Gastrocnemius medialis (tissue), 4 donors: ENCODE measurements around the gene GPALPP1. TPM values are rescaled to one million over a fixed set of nuclear protein-coding genes. Genes with fewer than 3 reads are reported as not detected.
A peak's percentile ranks its signal among the peaks of the same experiment; 100 is the strongest.
"Not testable (repeated sequence)": the region's sequence is repeated elsewhere in the genome, so short reads cannot be mapped to it uniquely, and the experiment has no call there.

ENCODE experiments used
- ATAC-seq, 2 donors: fragments of 150-250 bp; one replicate each; pipeline ENCODE4 v1.9.1; 2016
- DNase-seq, 2 donors: peaks; one replicate each; pipeline ENCODE4 v3.0.0-alpha.2; 2019
- H3K27ac ChIP-seq, 4 donors: fragments of 200-600 bp; sonication (generic); 1 replicate in 1 of 4; 2 replicates in 3 of 4; pipeline ENCODE4 v1.5.1; 2016 to 2018; ENCODE audit warnings: mild to moderate bottlenecking in 2 of 4, moderate library complexity in 1 of 4
- H3K27me3 ChIP-seq, 3 donors: fragments of 200-600 bp; sonication (generic) in 2 of 3; 1 replicate in 1 of 3; 2 replicates in 2 of 3; pipeline versions ENCODE4 v1.5.1 to v1.6.0; 2016 to 2019; ENCODE audit warnings: mild to moderate bottlenecking in 1 of 3, moderate library complexity in 1 of 3
- H3K36me3 ChIP-seq, 2 donors: fragments of 200-600 bp; sonication (generic) in 1 of 2; one replicate each; pipeline ENCODE4 v1.5.1; 2017 to 2018
- H3K4me1 ChIP-seq, 2 donors: fragments of 200-600 bp; sonication (generic) in 1 of 2; one replicate each; pipeline ENCODE4 v1.5.1; 2016 to 2017; ENCODE audit warnings: mild to moderate bottlenecking in 2 of 2
- H3K4me3 ChIP-seq, 4 donors: fragments of 200-600 bp; sonication (generic) in 3 of 4; 1 replicate in 1 of 4; 2 replicates in 3 of 4; pipeline ENCODE4 v1.5.1; 2016 to 2019; ENCODE audit warnings: mild to moderate bottlenecking in 2 of 4
- H3K9me3 ChIP-seq, 3 donors: fragments of 200-600 bp; sonication (generic) in 2 of 3; 1 replicate in 1 of 3; 2 replicates in 2 of 3; pipeline ENCODE4 v1.5.1; 2016 to 2019
- CTCF ChIP-seq, 5 experiments: fragments of 450-650 bp in 3 of 5; fragments of 200-600 bp in 2 of 5; sonication (generic) in 2 of 5; IDR thresholded peaks in 4 of 5; conservative IDR thresholded peaks in 1 of 5; 1 replicate in 4 of 5; 2 replicates in 1 of 5; pipeline ENCODE4 v1.5.1; 2016 to 2019; ENCODE audit warnings: antibody characterized with exemption in 5 of 5, mild to moderate bottlenecking in 3 of 5, moderate library complexity in 3 of 5
- POLR2A ChIP-seq, 2 donors: fragments of 450-650 bp; IDR thresholded peaks; one replicate each; pipeline ENCODE4 v1.6.1; 2017; ENCODE audit warnings: antibody characterized with exemption in 2 of 2, mild to moderate bottlenecking in 2 of 2, moderate library complexity in 2 of 2
- in situ Hi-C, 4 donors: fragments of 200-750 bp; cut with MboI; loops; one replicate each; pipeline versions ENCODE4 v1.15.0 to v1.8.0; 2017; ENCODE audit warnings: low sequenced_read_pairs in 4 of 4
- intact Hi-C: fragments of 100-400 bp; cut with DNase I; formaldehyde crosslinking; loops from one replicate; pipeline ENCODE4 v1.15.1; 2023; ENCODE audit warnings: low total_unique reads
- total RNA-seq, 4 donors: library from RNA; depleted of rRNA; stranded (reverse); fragments of >200 nt; gene quantifications; one replicate each; pipeline versions ENCODE4 v1.1.0 to v1.2.3, GENCODE V29; 2016

GPALPP1 gene
- total RNA-seq = 10 to 100 TPM in 2 of 4 donors, 1 to 10 TPM in 2; 6.4 to 16.2 (median 9.6) TPM

- no peaks in the 10 kb centered on the region for H3K27me3 ChIP-seq
- H3K4me3 ChIP-seq = peak within 1 kb of the TSS; percentile 89 to 99 (median 94)
- peak within 1 kb of the TSS; percentile 93 to 99 (median 94) for H3K27ac ChIP-seq
- peaks cover 0 to 6% of the 10 kb centered on the region in 2 donors for H3K36me3 ChIP-seq
- H3K9me3 ChIP-seq = no peaks in the 10 kb centered on the region
- DNase-seq = peak; percentile 92 to 94
- peaks cover 33 to 34% of the 10 kb centered on the region in 2 donors for H3K4me1 ChIP-seq
- ATAC-seq = peak; percentile 99
- intact Hi-C loops = no loop called here
- TF ChIP-seq POLR2A (IDR thresholded peaks at IDR 0.05) = peak; percentile 80 to 81
- TF ChIP-seq CTCF (IDR thresholded peaks at IDR 0.05 in 4 of 5, conservative IDR thresholded peaks at IDR 0.05 in 1 of 5) = peak in 3 of 5 experiments; percentile 15 to 31 (median 18)
- in situ Hi-C loops = loop anchor here in 3 of 4 donors (25.0 kb wide), 1 partner anchor 1077 kb away; no protein-coding TSS in a partner anchor
Measured at GRCh38 chr13:44989071-44989889, at the start of gene GPALPP1, which contains the start of gene NUFIP1. Gene GPALPP1 (plus strand): TSS chr13:44989538. CDS start chr13:44989655, 117 bp downstream. Gene NUFIP1 (minus strand): TSS chr13:44989471. CDS start chr13:44989436, 35 bp downstream.

GRCh38 chr13:44943411-44943810 lies 45.9 kb upstream of the GPALPP1 start:
- H3K36me3 ChIP-seq, H3K4me1 ChIP-seq, H3K9me3 ChIP-seq, intact Hi-C loops, DNase-seq, in situ Hi-C loops, H3K27ac ChIP-seq, H3K27me3 ChIP-seq, ATAC-seq, H3K4me3 ChIP-seq: not testable (repeated sequence)

GRCh38 chr13:44951184-44951583 lies 38.2 kb upstream of the GPALPP1 start:
- no peak for ATAC-seq
- in situ Hi-C loops (loop anchor here in 3 of 4 donors (25.0 kb wide), 2 partner anchors 364 to 464 kb away; partner anchors contain the start of gene TSC22D1 (in 2 of the 3)), intact Hi-C loops (no loop called here)
- DNase-seq = no peak
- no peak overlapping the region for H3K4me3 ChIP-seq
- peaks cover 25 to 26% of the 10 kb centered on the region in 2 donors for H3K4me1 ChIP-seq
- peak overlapping the region; percentile 56 to 66 (median 59) for H3K27ac ChIP-seq
- TF ChIP-seq POLR2A (IDR thresholded peaks at IDR 0.05) = no peak
- no peak for TF ChIP-seq CTCF (IDR thresholded peaks at IDR 0.05 in 4 of 5, conservative IDR thresholded peaks at IDR 0.05 in 1 of 5)
- H3K27me3 ChIP-seq = no peaks in the 10 kb centered on the region
- no peaks in the 10 kb centered on the region for H3K9me3 ChIP-seq
- H3K36me3 ChIP-seq = no peaks in the 10 kb centered on the region

- Histone ChIP-seq H3K4me3 (no peak overlapping the region), H3K27me3 (no peaks in the 10 kb centered on the region), H3K27ac (no peak overlapping the region), H3K36me3 (no peaks in the 10 kb centered on the region), H3K4me1 (peaks cover 25 to 26% of the 10 kb centered on the region in 2 donors), H3K9me3 (no peaks in the 10 kb centered on the region)
- ATAC-seq (no peak), DNase-seq (no peak)
- in situ Hi-C loops (loop anchor here in 3 of 4 donors (25.0 kb wide), 2 partner anchors 365 to 465 kb away; partner anchors contain the start of gene TSC22D1 (in 2 of the 3)), intact Hi-C loops (no loop called here)
- TF ChIP-seq CTCF (IDR thresholded peaks at IDR 0.05 in 4 of 5, conservative IDR thresholded peaks at IDR 0.05 in 1 of 5) (no peak), POLR2A (IDR thresholded peaks at IDR 0.05) (no peak)
Measured at GRCh38 chr13:44952671-44953070, 36.7 kb upstream of the GPALPP1 start.

GRCh38 chr13:44954224-44954623 lies 35.1 kb upstream of the GPALPP1 start:
- H3K36me3 ChIP-seq = peaks cover 0 to 6% of the 10 kb centered on the region in 2 donors
- intact Hi-C loops (no loop called here), in situ Hi-C loops (loop anchor here in 3 of 4 donors (25.0 kb wide), 2 partner anchors 367 to 467 kb away; partner anchors contain the start of gene TSC22D1 (in 2 of the 3))
- H3K4me1 ChIP-seq = peaks cover 25 to 26% of the 10 kb centered on the region in 2 donors
- no peak overlapping the region for H3K4me3 ChIP-seq
- DNase-seq = no peak
- no peaks in the 10 kb centered on the region for H3K27me3 ChIP-seq
- H3K27ac ChIP-seq = no peak overlapping the region
- no peak for TF ChIP-seq POLR2A (IDR thresholded peaks at IDR 0.05)
- no peak for TF ChIP-seq CTCF (IDR thresholded peaks at IDR 0.05 in 4 of 5, conservative IDR thresholded peaks at IDR 0.05 in 1 of 5)
- ATAC-seq = peak in 1 of 2 donors; percentile 45
- H3K9me3 ChIP-seq = no peaks in the 10 kb centered on the region
